Measurements from ENCODE around the gene NTN1. TPM values are rescaled to one million over a fixed set of nuclear protein-coding genes. Genes with fewer than 3 reads are reported as not detected.
A peak's percentile ranks its signal among the peaks of the same experiment; 100 is the strongest.

NTN1 gene
- total RNA-seq, 1 experiment from 2014 or later: 1.2 TPM

DNA sequence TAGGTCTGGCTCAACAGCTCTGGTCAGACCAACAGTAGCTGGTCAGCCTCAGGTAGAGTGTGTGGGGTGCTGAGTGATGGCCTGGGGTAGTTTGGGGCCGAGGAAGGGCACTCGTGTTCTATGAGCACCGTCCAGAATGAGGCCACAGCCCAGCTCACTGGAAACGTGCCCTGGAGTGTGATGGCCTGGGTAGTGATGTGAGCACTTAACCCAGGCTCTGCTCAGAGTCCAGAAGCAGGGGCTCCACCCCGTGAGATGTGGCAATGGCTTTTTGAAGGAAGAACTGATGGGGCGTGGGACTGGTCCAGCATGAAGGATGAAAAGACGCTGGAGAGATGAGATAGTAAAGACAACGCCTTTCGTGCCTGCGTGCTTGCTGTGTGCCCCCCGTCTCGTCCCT is 35.3 kb downstream of the NTN1 start:
- Histone ChIP-seq H2AFZ (ENCODE audit: low read length) (no peak overlapping the region), H3K14ac (ENCODE audit: insufficient read depth, low read length) (no peak overlapping the region; the same call in 1 of the 2 replicates), H3K27ac (ENCODE audit: insufficient read length, low read depth, low read length) (no peak overlapping the region), H4K20me1 (ENCODE audit: control insufficient read depth, insufficient read depth, insufficient read length) (no peaks in the 10 kb centered on the region), H4K8ac (replicated peaks; ENCODE audit: insufficient read length, low read depth, low read length) (no peak overlapping the region), H2AK5ac (ENCODE audit: insufficient read length, low read length) (no peak overlapping the region), H3K9me3 (ENCODE audit: control insufficient read depth, low read depth, low read length) (no peaks in the 10 kb centered on the region), H2BK15ac (ENCODE audit: low read depth, low read length) (no peak overlapping the region), H4K91ac (ENCODE audit: insufficient read length, low read depth, low read length) (no peak overlapping the region), H3T11ph (ENCODE audit: low read length) (no peak overlapping the region), H3K9ac (ENCODE audit: extremely low read depth, insufficient read length, low read length) (no peak overlapping the region), H2BK5ac (ENCODE audit: insufficient read length, low read length) (no peak overlapping the region), H2BK120ac (ENCODE audit: low read depth, low read length, poor library complexity, severe bottlenecking) (no peak overlapping the region), H3K23me2 (ENCODE audit: insufficient read length, low read depth, low read length, poor library complexity, severe bottlenecking) (no peaks in the 10 kb centered on the region), H3K79me2 (ENCODE audit: insufficient read depth, low read length) (no peaks in the 10 kb centered on the region), H4K5ac (ENCODE audit: insufficient read length, low read depth, low read length) (no peak overlapping the region), H3K56ac (ENCODE audit: insufficient read length, low read depth, low read length) (no peak overlapping the region), H3K27me3 (ENCODE audit: insufficient read depth, low read length) (peaks cover 14% of the 10 kb centered on the region; the same call in 1 of the 2 replicates), H3K4me1 (ENCODE audit: insufficient read depth, low read length) (peaks cover 6% of the 10 kb centered on the region; the same call in 1 of the 2 replicates), H3K23ac (ENCODE audit: insufficient read length, low read depth, low read length) (no peak overlapping the region), H3K4ac (ENCODE audit: low read depth, low read length) (no peak overlapping the region), H3K18ac (ENCODE audit: insufficient read length, low read depth, low read length) (no peak overlapping the region), H2BK20ac (ENCODE audit: low read depth, low read length, poor library complexity, severe bottlenecking) (no peak overlapping the region), H3K79me1 (ENCODE audit: insufficient read depth, low read depth, low read length, poor library complexity, severe bottlenecking) (no peaks in the 10 kb centered on the region), H2BK12ac (ENCODE audit: insufficient read length, low read depth, low read length) (no peak overlapping the region), H3K4me2 (ENCODE audit: insufficient read depth, insufficient read length, low read length) (no peak overlapping the region)
- H3K4me1 Mint-ChIP-seq: peaks cover 50 to 53% of the 10 kb centered on the region in 2 experiments
- no peak overlapping the region for H3K27ac Mint-ChIP-seq
- peaks cover 82% of the 10 kb centered on the region for H3K27me3 Mint-ChIP-seq (ENCODE audit: low read depth)
- DNase-seq: peak; percentile 22
- WGBS (ENCODE audit: extremely low coverage, insufficient read length, low lambda C conversion rate): no CpG with 5 or more reads among the region's 12 CpGs
- H3K4me3 Mint-ChIP-seq: no peak overlapping the region
- peaks cover 3 to 5% of the 10 kb centered on the region in 2 experiments; a peak in 4 of 5 replicates for H3K9me3 Mint-ChIP-seq
- peaks cover 2 to 10% (median 2%) of the 10 kb centered on the region in 3 experiments; a peak in 5 of 7 replicates for H3K36me3 Mint-ChIP-seq (ENCODE audit: insufficient read depth in 1 of 3, low read depth in 3 of 3)
- no peak for TF ChIP-seq CTCF (conservative IDR thresholded peaks at IDR 0.05)
